ENCODE results near the gene TBC1D9B.

TBC1D9B gene

DNA sequence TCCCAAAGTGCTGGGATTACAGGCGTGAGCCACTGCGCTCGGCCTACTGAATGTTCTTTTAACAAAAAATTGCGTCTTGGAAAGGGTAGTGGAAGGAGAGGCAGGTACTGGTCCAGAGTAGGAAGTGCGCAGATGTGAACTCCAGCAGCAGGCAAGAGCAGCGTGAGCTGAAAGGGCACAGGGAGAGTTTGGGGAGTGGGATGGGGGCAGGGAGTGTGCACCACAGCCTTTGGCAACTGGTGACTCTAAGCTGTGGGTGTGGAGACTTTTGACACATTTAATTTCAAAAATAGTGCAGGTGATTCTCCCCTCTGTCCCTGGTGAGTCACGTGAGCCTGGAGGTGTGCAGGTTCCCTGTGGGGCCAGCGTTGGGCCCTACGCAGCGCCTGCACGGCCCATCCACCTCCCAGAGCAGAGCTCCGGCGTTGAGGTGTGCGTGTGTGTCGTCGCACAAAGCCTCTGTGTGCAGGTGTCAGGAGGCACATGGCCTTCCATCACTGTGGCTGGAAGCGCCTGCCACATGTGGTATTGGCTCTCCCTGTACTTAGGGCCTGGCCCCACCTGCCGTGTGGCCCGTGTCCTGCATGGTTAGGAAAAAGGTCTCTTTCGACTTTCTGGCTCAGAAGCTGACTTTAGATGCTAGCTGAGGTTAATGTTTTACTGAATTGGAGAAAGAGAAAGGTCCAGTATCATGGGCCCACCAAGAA, 75.5 kb downstream of the TBC1D9B start:
- no peak for DNase-seq (ENCODE audit: low spot score)
- H3K9ac ChIP-seq (ENCODE audit: low read depth, low read length, poor library complexity) = peak overlapping the region; percentile 25
- H2AFZ ChIP-seq (ENCODE audit: low read length) = no peak overlapping the region
- no peak overlapping the region for H3K27ac ChIP-seq (replicated peaks; ENCODE audit: low read length)
- H2BK120ac ChIP-seq (ENCODE audit: low read depth, low read length) = no peak overlapping the region
- no peak overlapping the region for H3K4me2 ChIP-seq (ENCODE audit: insufficient read depth, low read length, poor library complexity, severe bottlenecking)
- H3K18ac ChIP-seq (ENCODE audit: low read length) = no peak overlapping the region
- no peak overlapping the region for H4K91ac ChIP-seq (ENCODE audit: low read depth, low read length, poor library complexity)
- no peak overlapping the region for H2BK15ac ChIP-seq (ENCODE audit: low read length)
- H3K27me3 ChIP-seq (ENCODE audit: control insufficient read depth in 3 of 3, insufficient read depth in 3 of 3, low read depth in 1 of 3, low read length in 3 of 3) = no peaks in the 10 kb centered on the region
- no peak overlapping the region for H3K4me3 ChIP-seq (ENCODE audit: low read length in 2 of 2)
- no peak overlapping the region for H4K8ac ChIP-seq (ENCODE audit: low read depth, low read length)
- no peak overlapping the region for H2BK5ac ChIP-seq (ENCODE audit: low read length)
- H2AK5ac ChIP-seq (ENCODE audit: low read depth, low read length) = peak overlapping the region; percentile 75
- no peak overlapping the region for H3K14ac ChIP-seq (ENCODE audit: low read length)
- peak overlapping the region; percentile 87 for H3K23ac ChIP-seq (ENCODE audit: low read depth, low read length, poor library complexity)
- H3K79me1 ChIP-seq (ENCODE audit: low read depth, low read length) = peaks cover 7% of the 10 kb centered on the region
- H2BK12ac ChIP-seq (ENCODE audit: low read length) = no peak overlapping the region
- no peaks in the 10 kb centered on the region for H3K4me1 ChIP-seq (ENCODE audit: control insufficient read depth in 2 of 2, insufficient read depth in 1 of 2, low read depth in 1 of 2, low read length in 2 of 2)
- no CpG with 5 or more reads among the region's 20 CpGs for WGBS, 2 donors (ENCODE audit: extremely low coverage in 2 of 2, insufficient read length in 2 of 2, insufficient replicate concordance in 1 of 2)
- no peak overlapping the region for H3K4ac ChIP-seq (ENCODE audit: low read length)
- peaks cover 47 to 84% of the 10 kb centered on the region in 2 donors for H3K36me3 ChIP-seq (replicated peaks in 1 of 2; ENCODE audit: control insufficient read depth in 2 of 2, insufficient read depth in 2 of 2, low read length in 2 of 2)
- H3K9me3 ChIP-seq (replicated peaks in 1 of 2; ENCODE audit: control insufficient read depth in 2 of 2, insufficient read depth in 1 of 2, low read depth in 1 of 2, low read length in 2 of 2) = peaks cover 10 to 15% of the 10 kb centered on the region in 2 donors

DNA sequence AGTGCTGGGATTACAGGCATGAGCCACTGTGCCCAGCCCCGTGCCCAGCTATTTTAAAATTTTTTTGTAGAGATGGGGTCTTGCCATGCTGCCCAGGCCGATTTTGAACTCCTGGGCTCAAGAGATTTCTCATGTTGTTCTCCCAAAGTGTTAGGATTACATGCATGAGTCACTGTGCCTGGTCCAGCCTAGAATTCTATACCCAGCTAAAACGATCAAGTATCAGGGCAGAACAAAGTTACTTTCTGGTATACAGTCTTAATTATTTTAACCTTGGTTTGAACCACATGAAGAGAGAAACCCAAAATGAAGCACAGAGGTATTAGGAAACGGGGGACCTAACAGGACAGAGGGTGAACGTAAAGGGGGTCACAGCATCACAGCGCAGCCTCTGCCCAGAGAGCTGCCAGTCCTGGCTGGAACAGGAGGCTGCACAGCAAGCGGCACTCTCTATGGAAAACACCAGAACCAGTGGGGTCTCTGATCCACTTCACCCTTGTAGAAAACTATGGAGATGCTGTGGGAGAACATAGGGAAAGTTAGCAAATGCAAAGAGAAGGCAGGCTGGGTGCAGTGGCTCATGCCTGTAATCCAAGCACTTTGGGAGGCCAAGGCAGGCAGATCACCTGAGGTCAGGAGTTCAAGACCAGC, 76.8 kb downstream of the TBC1D9B start:
- Histone ChIP-seq H2BK15ac (ENCODE audit: low read length) (no peak overlapping the region), H3K36me3 (replicated peaks in 1 of 2; ENCODE audit: control insufficient read depth in 2 of 2, insufficient read depth in 2 of 2, low read length in 2 of 2) (peaks cover 36 to 84% of the 10 kb centered on the region in 2 donors), H2AK5ac (ENCODE audit: low read depth, low read length) (no peak overlapping the region), H3K4me2 (ENCODE audit: insufficient read depth, low read length, poor library complexity, severe bottlenecking) (no peak overlapping the region), H3K4me3 (ENCODE audit: low read length in 2 of 2) (no peak overlapping the region), H2BK5ac (ENCODE audit: low read length) (no peak overlapping the region), H3K27me3 (ENCODE audit: control insufficient read depth in 3 of 3, insufficient read depth in 3 of 3, low read depth in 1 of 3, low read length in 3 of 3) (no peaks in the 10 kb centered on the region), H3K79me1 (ENCODE audit: low read depth, low read length) (peaks cover 7% of the 10 kb centered on the region), H2BK12ac (ENCODE audit: low read length) (no peak overlapping the region), H4K8ac (ENCODE audit: low read depth, low read length) (no peak overlapping the region), H3K27ac (replicated peaks; ENCODE audit: low read length) (no peak overlapping the region), H3K4me1 (ENCODE audit: control insufficient read depth in 2 of 2, insufficient read depth in 1 of 2, low read depth in 1 of 2, low read length in 2 of 2) (no peaks in the 10 kb centered on the region), H3K14ac (ENCODE audit: low read length) (no peak overlapping the region), H4K91ac (ENCODE audit: low read depth, low read length, poor library complexity) (no peak overlapping the region), H2BK120ac (ENCODE audit: low read depth, low read length) (no peak overlapping the region), H3K4ac (ENCODE audit: low read length) (no peak overlapping the region), H3K9me3 (replicated peaks in 1 of 2; ENCODE audit: control insufficient read depth in 2 of 2, insufficient read depth in 1 of 2, low read depth in 1 of 2, low read length in 2 of 2) (peaks cover 8 to 15% of the 10 kb centered on the region in 2 donors), H3K9ac (ENCODE audit: low read depth, low read length, poor library complexity) (no peak overlapping the region), H2AFZ (ENCODE audit: low read length) (no peak overlapping the region), H3K23ac (ENCODE audit: low read depth, low read length, poor library complexity) (no peak overlapping the region), H3K18ac (ENCODE audit: low read length) (no peak overlapping the region)
- DNase-seq (ENCODE audit: low spot score) = no peak
- WGBS, 2 donors (ENCODE audit: extremely low coverage in 2 of 2, insufficient read length in 2 of 2, insufficient replicate concordance in 1 of 2) = no CpG with 5 or more reads among the region's 7 CpGs

DNA sequence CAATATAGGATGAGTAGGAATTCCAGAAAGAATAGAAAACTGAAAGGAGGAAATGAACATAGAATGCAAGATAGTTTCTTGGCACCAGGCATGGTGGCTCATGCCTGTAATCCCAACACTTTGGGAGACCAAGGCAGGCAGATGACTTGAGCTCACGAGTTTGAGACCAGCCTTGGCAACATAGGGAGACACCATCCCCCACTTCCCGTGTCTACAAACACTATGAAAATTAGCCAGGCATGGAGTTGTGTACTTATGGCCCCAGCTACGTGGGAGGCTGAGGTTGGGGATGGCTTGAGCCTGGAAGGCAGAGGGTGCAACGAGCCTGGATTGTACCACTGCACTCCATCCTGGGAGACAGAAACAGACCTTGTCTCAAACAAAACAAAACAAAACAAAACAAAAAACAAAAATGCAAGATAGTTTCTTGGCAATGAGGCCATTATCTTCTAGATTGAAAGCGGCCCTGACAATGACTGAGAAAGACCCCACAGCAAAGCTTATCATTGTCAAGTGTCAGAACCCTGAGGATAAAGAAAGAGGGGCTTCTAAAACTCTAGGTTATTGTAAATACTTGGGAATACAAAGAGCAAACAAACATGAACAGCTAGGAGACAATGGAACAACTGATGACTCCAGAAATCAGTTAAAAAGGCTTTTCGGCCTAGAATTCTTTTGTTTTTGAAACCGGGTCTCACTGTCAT, 77.8 kb downstream of the TBC1D9B start:
- no CpG with 5 or more reads among the region's 7 CpGs for WGBS, 2 donors (ENCODE audit: extremely low coverage in 2 of 2, insufficient read length in 2 of 2, insufficient replicate concordance in 1 of 2)
- Histone ChIP-seq H3K79me1 (ENCODE audit: low read depth, low read length) (peaks cover 7% of the 10 kb centered on the region), H3K18ac (ENCODE audit: low read length) (no peak overlapping the region)

More for the DNA sequence above, 77.8 kb downstream of the TBC1D9B start:
- no peak overlapping the region for H4K8ac ChIP-seq (ENCODE audit: low read depth, low read length)
- H2BK12ac ChIP-seq (ENCODE audit: low read length) = no peak overlapping the region
- H3K27me3 ChIP-seq (ENCODE audit: control insufficient read depth in 3 of 3, insufficient read depth in 3 of 3, low read depth in 1 of 3, low read length in 3 of 3) = no peaks in the 10 kb centered on the region
- no peak overlapping the region for H4K91ac ChIP-seq (ENCODE audit: low read depth, low read length, poor library complexity)
- peaks cover 8 to 15% of the 10 kb centered on the region in 2 donors for H3K9me3 ChIP-seq (replicated peaks in 1 of 2; ENCODE audit: control insufficient read depth in 2 of 2, insufficient read depth in 1 of 2, low read depth in 1 of 2, low read length in 2 of 2)
- H3K4me1 ChIP-seq (ENCODE audit: control insufficient read depth in 2 of 2, insufficient read depth in 1 of 2, low read depth in 1 of 2, low read length in 2 of 2) = no peaks in the 10 kb centered on the region
- H2AK5ac ChIP-seq (ENCODE audit: low read depth, low read length) = no peak overlapping the region
- H2BK15ac ChIP-seq (ENCODE audit: low read length) = no peak overlapping the region
- no peak overlapping the region for H3K27ac ChIP-seq (replicated peaks; ENCODE audit: low read length)
- H3K4me3 ChIP-seq (ENCODE audit: low read length in 2 of 2) = peak overlapping the region in 1 of 2 donors; percentile 34
- H3K14ac ChIP-seq (ENCODE audit: low read length) = no peak overlapping the region
- H2BK5ac ChIP-seq (ENCODE audit: low read length) = no peak overlapping the region
- no peak overlapping the region for H3K9ac ChIP-seq (ENCODE audit: low read depth, low read length, poor library complexity)
- no peak for DNase-seq (ENCODE audit: low spot score)
- peaks cover 46 to 90% of the 10 kb centered on the region in 2 donors for H3K36me3 ChIP-seq (replicated peaks in 1 of 2; ENCODE audit: control insufficient read depth in 2 of 2, insufficient read depth in 2 of 2, low read length in 2 of 2)
- H2BK120ac ChIP-seq (ENCODE audit: low read depth, low read length) = no peak overlapping the region
- no peak overlapping the region for H3K4me2 ChIP-seq (ENCODE audit: insufficient read depth, low read length, poor library complexity, severe bottlenecking)
- no peak overlapping the region for H3K4ac ChIP-seq (ENCODE audit: low read length)
- no peak overlapping the region for H2AFZ ChIP-seq (ENCODE audit: low read length)
- H3K23ac ChIP-seq (ENCODE audit: low read depth, low read length, poor library complexity) = no peak overlapping the region

All from neuronal stem cell (in vitro differentiated cells).